ENCODE data around the gene CHCHD6.

CHCHD6 gene, protein sequence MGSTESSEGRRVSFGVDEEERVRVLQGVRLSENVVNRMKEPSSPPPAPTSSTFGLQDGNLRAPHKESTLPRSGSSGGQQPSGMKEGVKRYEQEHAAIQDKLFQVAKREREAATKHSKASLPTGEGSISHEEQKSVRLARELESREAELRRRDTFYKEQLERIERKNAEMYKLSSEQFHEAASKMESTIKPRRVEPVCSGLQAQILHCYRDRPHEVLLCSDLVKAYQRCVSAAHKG

DNA sequence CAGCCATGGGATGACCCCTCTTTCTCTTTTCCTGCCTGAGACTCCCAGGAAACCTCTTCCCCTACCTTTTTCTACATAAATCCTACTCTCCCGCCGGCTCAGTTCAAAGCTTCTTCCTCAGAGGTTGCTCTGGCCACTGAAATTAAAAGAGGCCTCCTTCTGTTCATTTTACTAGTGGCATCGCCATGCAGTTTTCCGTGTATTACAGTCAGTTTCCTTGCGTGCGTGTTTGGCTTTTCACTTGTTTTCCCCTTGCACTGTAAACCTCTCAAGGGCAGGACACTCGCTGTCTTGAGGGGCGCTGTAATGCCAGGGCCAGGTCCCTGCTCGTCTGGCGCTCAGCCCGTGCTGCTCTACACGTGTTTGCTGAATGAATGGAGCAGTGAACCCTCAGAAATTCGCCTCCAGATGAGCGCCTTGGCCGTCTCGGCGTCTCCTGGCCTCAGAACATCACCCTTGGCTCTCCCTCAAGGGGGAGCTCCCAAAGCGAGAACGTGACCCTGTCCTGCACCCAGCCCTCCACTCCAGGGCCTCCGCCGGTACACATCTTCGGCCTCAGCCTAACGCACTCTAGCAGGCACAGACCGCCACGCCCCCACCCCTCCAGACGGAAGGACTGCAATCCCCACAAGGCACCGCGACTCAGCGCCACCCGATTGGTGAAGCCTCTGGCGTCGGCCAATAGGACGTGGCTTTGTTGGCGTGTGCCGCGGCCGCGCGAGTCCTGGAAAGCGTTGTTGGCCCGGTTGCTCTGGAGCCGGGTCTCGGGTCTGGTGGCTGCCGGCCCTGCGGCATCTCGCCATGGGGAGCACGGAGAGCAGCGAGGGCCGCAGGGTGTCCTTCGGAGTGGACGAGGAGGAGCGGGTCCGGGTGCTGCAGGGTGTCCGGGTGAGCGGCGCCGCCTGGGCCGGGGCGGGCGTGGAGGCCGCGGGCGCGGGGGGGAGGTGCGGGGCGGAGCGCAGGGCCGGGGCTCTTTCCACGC, at the start of gene CHCHD6:
CHCHD6 (plus strand) TSS at position 729 of the 982 bp plus-strand sequence; CDS start at position 802, 73 bp downstream.
- DNase-seq, result peak; percentile 96

DNA sequence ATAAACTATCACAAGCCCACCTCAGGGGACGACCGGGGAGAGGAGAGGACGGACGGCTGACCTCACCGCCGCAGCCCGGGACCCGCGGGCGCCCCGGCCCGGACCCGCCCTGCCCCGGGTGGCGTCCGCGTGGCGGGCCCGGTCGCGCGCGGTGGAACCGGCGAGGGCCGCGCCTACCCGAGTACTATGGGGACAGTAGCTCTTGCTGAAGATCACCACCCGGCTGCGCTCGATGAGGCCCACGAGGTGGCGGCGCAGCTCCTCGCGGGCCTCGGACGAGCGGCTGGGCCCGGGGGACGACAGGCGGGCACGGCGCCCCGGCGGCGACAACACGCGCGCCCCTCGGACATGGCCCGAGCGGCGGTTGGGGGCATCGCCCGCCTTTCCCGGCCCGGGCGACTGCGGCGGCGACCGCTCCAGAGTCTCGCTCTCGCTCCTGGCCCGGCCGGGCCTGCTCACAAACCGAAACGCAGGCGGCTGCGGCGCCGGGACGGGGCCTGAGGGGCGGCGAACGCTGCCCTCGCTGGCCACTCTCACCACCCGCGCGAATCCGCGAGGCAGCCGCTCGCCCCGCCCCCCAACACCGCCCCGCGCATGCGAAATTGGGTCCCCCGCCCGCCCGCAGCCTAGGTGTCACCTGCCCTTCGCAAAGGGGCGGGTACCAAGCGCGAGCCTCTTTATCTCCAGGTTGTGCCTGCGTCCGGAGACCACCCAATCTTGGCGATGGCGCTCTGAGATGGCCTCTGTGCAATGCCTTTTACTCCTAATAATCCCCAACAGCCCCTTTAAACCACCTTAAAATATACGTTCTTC, 49.3 kb upstream of the CHCHD6 start, which contains the start of gene TXNRD3:
TXNRD3 (minus strand) TSS at position 554 of the 813 bp plus-strand sequence.
- DNase-seq, result peak; percentile 68

DNA sequence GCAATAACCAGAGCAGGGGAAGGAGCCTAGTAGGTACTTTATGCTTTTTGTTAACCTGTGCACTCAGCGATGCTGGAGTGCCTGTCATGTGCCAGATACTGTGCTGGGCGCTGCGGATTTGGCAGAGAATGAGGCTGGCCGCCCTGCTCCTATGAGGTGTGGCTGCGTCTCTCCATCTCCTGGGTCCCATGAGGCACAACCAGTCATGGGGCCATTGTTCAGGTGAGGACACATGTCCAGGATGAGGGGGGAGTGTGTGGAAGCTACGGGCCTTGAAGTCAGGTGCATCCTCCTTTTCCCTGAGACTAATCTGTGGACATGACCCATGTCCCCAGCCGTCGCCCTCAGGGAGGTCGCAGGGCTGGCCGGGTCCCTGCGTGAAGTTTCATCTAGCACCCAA, 48.2 kb upstream of the CHCHD6 start:
- DNase-seq, result no peak

DNA sequence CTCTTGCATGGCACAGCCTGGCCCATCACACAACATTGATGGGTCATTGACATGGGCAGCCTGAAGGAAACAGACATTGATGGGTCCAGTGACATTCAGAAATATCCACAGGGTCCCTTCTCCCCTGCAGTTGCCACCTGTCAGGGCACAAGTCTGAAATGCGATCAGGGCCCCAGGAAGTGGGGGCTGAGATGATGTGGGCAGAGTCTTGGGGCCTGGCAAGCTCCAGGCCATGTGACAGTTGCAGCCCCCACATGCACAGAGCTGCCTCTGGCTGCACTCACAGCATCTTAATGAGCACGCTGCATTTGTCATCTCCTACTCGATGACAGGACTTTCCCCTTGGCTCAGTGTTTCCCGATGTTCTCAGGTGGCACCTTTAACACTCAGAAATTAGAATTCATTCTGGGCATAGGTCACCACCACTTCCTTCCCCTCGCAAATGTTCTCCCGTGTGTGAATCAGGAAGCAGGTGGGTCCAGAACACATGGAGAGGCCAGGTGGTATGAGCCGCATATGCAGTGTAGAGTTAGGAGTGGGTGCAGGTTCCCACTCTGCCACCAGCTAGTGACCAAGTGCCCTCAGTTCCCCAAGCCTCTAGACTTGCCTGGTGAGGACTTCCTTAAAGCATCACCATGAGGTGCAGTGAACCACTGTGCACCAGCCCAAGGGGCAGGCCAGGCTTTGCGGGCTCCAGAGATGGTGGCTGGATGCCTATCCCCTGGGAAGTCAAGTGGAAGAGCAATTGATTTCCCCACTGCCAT, 47.5 kb upstream of the CHCHD6 start:
- DNase-seq, result no peak

DNA sequence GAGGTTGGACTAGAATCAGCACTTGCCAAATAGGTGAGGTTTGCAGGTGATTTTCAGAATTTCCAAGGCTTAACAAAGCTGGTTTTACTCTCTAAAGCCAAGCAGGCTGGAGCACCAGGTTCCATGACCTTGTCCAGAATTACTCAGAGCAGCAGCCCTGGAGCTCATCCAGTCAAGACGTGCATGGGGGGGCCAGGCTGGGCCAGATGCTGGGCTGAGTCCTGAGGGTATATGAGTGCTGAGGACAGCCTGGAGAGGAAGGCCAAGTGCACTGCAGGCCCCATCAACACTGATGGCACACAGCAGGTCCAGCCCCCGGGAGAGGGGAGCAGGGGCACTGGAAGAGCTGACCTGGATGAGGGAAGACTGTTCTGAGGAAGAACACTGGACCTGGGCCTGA, 46.1 kb upstream of the CHCHD6 start:
- no peak for DNase-seq

DNA sequence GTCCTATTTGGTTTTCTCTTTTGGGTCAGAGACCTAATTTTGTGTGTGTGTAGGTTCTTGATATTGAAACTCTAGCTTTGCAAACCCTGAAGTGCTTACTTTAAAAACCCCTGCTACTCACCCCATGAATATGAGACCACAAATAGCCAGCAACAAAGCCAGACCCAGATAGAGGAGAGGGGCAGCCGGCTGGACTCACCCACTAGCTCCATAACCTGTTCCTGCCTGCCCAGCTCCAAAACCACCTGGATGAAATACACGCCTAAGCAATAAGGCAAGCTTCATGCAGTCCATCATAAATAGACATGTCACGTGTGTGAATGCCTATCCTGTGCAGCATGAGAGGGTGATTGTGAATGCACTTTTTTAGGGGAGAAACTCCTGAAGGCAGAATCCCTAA, 45.5 kb upstream of the CHCHD6 start:
- no peak for DNase-seq

DNA sequence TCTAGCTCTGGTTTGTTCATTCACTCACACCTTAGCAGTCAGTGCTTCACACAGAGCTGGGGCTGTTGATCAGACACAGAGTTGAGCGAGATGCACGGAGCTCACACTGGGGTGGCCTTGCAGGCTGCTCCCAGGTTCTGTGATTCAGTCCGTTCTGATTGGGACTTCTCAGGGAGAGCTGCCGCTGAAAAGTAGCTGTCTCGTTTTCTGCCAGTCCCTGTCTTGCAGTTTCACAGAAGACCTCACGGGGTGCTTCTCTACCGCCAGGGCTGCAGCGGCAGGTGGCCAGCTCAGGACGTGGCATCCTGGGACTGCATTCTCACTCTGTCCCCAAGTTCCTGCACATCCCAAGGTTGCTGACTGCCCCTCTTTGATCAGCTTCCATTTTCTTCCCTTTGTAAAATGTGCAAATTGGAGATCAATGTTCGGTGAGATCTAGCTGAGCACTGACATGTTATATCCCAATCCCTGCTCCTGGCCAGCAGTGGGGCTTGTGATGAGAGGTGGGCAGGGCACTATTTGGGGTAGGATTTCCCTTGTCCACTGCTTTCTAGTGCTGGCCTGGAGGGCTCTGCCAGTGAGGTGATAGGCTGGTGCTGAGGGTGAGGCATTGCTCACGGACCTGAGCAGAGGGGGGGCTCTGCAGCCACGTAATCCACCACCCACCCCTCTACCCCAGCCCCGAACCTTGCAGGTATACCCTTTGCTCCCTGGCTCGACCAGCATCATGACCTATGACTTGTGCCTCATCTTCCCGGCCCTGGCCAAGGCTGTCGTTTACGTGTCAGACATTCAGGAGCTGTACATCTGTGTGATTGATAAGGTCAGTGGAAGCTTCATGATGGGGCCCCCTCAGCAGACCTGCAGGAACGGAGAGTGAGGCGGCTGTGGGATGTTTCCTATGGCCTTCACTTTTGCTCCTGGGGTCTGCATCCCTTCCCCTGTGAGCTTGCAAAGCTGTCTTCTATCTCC, 43.8 kb upstream of the CHCHD6 start:
- DNase-seq, result no peak

DNA sequence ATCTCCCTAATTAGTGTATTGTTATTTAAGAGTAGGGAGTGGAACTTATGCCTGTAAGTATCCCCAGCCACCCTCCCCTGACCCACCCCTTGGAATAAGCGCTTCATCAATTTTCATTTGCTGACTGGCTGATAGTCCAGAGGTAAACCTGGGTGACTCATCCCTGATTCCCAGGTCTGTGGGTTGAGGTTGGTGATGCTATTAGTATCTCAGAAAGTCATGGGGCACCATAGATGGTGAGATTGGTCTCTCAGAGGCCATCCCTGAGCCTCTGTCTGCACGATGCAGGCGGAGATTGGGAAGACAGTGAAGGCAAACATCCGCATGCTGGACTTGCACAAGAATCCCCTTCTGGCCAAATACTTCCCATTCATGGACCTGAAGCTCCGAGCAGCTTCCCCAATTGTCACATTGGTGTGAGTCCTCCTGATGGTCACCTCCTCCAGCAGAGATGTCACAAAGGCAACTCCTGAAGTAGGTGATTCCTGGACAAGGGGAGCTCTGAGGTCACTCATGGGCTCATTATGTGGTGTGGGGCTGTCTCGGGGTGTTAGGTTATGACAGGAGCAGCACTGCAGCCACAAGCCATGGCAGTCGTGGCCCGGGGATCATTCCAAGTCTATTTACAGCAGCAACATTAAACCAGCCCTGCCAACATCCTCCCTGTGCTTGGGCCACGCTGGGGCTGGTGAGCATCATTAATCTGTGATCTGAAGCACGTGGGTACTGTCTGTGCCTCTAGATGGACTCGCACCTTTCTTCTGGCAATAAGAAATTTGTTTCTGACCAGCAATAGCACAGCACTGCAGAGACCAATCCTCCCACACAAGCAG, 42.3 kb upstream of the CHCHD6 start:
- DNase-seq, result no peak

DNA sequence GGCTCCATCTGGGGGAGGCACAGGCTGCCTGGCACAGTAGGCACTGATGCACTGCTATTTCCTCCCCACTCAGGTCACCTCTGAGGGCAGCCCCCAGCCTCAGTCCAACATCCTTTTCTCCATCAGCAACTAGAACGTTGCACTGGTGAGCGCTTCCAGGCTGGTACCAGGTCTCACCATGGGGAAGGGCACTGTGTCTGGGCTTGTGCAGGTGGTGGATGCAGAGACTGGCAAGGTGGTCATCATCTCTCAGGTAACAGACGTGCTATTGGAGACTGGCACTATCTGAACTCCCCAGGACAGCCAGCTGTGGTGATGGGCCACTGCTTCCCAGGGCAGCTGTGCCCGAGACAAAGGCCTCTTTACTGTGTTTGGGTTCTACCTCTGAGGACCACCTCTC, 40.8 kb upstream of the CHCHD6 start:
- DNase-seq, result no peak

DNA sequence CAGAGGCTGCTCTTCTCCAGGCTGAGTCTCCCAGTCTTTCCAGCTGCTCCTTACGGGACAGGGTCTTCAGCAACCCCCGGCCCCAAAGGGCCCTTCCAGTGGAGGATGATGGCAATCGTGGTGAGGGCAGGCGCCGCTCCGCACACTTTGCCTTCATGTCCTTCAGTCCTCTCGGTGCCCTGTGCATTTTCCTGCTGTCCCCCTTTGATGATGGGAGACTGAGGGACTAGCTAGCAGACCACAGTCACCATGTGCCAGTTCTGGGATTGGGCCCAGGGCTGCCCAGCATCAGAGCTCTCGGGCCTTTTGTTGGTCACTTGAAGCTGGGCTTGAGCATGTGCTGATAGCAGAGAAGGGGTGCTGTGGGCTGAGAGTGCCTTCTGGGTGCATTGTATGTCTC, 40.3 kb upstream of the CHCHD6 start:
- DNase-seq, result no peak

DNA sequence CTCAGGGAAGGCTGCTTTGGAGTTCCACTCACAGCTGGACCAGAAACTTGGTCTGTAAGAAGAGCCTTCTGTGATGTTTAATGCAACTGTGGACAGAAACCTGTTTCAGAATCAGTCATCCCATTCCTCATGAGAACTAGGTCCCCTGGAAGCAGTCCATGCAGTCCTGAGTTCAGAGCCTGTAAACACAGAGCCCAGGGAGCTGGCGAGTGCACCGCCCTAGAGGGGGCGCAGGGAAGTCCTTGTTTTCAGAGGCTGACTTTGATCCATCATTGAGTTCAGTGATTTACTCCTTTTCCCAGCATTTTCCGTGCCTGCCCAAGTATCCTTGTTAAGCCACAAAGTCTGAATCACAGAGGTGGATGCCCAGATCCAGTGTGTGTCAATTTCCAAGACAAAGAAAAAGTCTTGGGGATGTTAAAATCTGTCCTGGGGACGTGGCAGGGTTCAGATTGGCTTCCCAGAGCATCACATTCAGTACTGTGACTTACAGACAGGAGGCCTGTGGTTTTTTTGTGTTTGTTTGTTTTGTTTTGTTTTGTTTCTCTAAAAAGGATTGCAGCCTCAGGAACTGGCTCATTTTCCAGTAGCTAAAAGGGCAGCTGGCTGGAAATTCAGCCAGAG, 39.3 kb upstream of the CHCHD6 start:
- no peak for DNase-seq

DNA sequence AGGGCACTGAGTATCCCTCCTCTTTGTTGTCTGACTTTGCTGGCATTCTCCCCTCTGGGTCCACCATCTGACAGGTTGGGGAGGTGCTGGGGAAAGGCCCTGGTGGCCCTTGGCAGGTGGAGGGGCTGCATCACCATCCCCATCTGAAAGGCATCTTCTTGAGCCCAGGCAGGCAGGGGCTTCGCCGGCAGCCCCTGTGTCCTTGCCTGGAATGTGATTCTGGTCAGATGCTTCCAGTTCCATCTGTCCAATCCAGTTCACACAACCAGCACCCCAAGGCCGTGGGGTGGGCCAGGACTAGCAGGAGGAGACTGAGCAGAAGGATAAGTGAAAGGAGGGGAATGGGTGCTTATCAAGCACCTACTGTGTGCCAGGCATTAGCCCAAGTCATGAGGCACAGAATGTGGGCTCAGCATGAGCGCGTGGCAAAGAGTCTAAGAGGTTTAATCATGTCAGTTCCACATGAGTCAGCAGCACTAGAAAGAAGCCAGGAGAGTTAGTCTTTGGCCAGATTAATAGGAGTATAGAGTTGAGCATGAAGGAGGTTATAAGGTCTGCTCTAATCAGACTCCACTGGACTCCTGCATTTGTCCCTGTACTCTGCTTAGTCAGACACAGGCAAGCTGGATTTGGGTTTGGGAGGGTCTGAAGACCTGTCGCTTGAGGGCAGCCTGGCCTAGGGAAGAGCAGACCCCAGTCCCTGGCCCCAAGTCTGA, 38.7 kb upstream of the CHCHD6 start:
- no peak for DNase-seq

DNA sequence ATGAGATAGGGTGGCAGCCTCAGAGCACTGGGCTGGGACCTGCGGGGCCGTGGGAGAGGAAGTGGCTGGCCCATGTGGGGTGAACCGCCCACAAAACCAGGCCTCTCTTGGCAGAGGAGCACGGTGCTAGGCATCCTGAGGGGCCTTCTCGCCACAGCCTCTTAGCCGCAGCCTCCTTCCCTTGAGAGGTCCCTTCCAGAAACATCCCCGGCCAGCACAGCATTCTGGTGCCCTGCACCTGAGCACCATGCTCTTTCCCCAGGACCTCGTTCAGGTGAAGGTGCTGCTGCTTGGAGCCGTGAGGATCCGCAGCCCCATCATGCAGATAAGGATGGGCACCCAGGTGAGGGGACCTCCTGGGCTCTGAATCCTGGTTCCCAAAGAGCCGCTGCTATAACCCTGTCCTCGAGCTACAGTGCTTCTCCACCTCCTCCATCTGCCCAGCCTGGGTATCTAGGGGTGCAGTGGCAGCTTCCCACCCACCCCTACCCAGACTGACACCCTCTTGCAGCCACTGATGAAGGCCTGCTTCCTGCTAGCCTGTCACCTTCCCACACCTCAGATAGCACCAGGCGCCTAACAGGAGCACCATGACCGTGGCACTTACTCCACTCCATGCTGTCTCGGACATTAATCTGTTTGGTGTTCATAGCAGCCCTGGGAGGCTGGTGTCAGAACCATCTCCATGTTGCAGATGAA, 37.9 kb upstream of the CHCHD6 start:
- DNase-seq, result no peak

DNA sequence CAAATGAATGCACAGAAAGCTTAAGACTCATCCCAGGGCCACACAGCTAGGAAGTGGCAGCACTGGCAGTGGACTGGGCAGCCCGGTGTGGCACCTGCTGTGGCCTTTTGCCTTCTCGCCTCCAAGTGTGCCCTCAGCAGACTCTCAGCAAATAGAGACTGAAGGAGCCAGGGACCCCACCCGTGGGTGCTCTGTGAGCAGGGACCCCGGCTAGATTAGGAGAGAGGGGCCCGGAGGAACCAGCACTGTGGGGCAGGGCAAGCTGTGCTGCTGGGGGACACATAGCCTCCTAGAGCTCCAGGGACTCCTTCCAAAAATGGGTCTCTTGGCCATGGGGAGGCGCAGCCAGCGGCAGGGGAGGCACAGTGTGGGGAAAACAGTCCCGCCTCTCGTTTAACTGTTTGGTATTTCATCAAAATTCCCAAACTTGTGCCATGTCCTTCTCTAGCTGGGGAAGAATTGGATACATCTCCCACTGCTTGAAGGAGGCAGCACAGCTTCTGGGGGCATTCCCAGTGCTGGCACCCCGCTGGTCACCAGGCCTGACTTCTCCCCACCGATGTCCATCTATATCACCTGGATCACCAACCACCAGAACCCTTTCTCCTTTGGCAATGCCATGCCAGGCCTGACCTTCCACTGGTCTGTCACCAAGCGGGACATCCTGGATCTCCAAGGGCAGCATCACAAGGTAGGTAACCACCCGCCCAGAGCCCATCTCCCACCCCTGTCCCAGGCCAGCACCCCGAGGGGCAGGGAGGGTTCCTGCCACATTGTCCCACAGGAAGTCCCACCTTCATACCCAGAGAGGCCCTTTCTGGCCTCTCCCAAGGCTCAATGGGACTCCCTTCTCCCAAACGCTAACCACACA, 37.1 kb upstream of the CHCHD6 start:
- no peak for DNase-seq

DNA sequence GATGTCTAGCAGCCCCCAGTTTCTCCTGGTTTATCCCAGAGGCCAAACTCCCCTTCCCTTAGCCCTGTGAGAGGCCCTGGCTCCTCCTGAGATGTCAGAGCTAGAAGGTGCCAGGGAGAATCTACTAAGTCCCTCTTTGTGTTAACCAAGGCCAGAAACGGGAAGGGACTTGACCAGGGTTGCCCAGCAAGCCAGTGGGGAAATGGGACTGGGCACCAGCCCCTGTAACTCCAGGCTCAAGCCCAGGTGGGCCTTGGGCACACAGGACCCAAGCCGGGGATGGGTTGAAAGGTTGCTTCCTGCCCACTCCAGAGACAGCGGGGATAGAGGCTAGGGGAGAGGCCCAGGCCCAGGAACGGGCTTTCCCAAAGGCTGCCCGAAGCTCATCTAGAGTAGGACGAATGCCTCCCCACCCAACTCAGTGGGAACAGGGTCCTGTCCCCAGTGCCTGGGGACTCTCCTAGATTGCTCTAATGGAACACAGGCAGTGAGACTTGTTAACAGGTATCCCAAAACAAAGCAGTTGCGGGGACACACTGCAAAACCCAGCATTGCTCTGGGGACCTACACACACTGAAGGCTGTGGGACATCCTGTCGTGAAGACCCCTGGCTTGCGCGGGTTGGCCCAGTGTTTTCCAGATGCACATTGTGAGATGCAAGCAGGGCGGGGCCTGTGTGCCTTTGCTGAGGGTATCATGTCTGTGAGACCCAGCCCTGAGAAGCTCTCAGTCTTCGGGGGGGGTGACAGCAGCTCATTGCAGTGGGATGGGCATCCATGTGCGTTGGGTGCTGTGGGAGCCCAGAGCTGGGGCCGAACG, 36.2 kb upstream of the CHCHD6 start:
- DNase-seq, result no peak

All from midbrain (tissue), 1 donor.